HG03432 (cell line): Measurements from ENCODE around the gene UBXN7.
"Not testable (repeated sequence)": the region's sequence is repeated elsewhere in the genome, so short reads cannot be mapped to it uniquely, and the experiment has no call there.

Experiments used
- ATAC-seq: cut with Tn5 transposase; IDR thresholded peaks from one replicate; pipeline ENCODE4 v1.9.1; 2021; ENCODE audit warnings: mild to moderate bottlenecking, moderate library complexity; ENCODE audit not compliant: unreplicated experiment

UBXN7 gene

DNA sequence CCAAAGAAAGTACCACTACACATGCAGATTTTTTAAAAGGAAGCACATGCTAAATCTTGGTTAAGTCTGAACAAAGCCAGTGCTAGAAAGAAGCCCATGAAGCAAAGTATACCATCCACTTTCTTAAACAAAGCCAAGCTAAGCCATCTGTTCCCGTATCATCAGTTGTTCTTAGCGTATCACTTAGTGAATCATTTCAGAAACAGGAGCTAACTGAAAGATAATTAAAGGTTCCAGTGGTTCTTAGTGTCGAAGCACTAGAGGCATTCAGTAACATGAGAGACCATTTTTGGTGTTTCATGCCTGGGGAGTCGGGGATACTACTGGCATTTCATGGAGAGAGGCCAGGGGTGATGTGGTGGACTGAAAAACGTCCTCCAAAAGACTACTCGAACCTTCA is 12.8 kb downstream of the UBXN7 start:
- no peak for ATAC-seq

GRCh38 chr3:196418601-196419000 is 13.6 kb downstream of the UBXN7 start:
- no peak for ATAC-seq

- ATAC-seq, result no peak
Measured at GRCh38 chr3:196414469-196414868, 17.8 kb downstream of the UBXN7 start.

GRCh38 chr3:196412704-196413103 is 19.5 kb downstream of the UBXN7 start:
- peak; percentile 82 for ATAC-seq

- no peak for ATAC-seq
Measured at GRCh38 chr3:196409409-196409808, 22.8 kb downstream of the UBXN7 start.

DNA sequence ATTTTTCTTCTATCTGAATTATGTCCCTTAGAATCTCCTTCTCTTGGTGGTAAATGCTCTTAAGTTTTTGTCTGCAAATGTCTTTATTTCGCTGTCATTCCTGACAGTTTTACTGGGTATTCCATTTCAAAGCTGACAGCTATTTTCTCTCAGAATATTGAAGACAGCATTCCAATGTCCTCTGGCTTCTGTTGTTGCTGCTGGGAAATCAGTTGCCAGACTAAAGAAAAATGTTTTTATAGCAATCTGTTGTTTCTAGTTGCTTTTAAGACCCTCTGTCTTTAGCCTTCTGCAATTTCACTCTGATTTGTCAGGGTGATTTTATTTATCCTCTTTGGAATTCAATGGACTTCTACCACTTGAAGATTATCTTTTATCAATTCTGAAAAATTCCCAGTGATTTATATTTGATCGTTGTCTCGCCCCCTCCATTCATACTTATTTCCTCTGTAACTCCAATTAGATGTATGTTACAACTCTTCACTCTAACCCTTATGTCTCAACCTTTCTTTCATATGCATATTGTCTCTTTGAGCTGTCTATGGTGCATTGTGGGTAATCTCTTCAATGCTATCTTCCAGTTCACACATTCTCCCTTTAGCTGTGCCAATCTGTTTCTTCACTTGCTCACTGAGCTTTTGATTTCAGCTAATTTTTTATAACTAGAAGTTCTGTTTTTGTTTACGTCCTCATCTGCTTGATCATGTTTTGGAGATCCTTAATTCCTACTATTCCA is 23.5 kb downstream of the UBXN7 start:
- no peak for ATAC-seq

DNA sequence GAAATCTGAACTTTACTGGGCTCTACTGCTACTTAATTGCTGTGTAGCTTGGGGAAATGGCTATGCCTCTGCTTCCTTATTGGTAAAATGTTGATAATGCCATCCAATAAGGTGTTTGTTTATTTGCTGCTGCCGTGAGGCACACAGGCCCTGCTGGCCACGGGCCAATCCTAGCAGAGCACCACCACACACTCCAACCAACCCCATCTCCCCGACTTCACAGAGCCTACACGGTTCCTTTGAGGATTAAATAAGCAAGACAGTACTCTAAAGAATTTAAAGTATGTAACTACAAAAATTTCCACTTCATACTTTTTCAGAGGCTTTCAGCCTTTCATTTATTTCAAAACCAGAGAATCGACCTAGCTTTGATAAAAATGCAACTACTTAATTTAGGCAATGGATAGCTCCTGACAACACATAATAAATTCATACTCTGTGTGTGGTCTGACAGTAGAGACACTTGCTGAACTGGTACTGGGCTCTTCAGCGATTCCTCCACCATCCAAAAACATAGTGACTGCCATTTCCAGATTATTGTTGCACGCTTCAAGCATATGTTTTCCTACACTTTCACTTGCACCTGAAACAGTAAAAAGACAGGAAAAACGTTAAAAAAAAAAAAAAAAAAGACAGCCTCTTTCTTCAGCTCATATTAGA is 25.3 kb downstream of the UBXN7 start:
- ATAC-seq, result no peak

DNA sequence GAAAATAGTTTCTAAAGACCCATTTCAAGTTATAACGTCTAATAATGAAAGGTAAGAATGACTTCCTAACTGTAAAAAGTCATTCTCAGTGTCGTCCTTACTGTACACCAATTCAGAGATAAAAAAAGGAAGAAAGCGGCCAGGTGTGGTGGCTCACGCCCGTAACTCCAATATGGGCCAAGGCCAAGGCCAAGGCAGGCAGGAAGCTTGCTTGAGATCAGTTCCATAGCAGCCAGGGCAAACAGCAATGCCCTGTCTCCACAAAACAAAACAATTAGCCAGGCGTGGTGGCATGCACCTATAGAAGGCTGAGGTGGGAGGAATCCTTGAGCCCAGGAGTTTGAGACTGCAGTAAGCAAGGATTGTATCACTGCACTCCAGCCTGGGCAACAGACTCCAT is 31.9 kb downstream of the UBXN7 start:
- ATAC-seq, result no peak

DNA sequence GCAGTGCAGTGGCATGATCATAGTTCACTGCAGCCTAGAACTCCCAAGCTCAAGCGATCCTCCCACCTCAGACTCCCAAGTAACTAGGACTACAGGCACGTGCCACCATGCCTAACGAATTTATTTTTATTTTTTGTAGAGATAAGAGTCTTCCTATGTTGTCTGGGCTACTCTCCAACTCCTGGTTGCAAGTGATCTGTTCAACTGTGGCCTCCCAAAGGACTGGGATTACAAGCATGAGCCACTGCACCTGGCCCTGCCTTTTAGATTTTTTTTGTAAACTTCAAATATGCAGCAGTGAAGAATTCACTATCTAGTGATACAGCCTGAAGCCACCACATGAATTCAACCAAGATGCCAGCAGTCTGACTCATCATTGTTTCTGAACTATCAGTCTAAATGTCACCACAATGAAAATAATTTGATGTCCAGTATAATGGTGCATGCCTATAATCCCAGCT is 32.7 kb downstream of the UBXN7 start:
- no peak for ATAC-seq

DNA sequence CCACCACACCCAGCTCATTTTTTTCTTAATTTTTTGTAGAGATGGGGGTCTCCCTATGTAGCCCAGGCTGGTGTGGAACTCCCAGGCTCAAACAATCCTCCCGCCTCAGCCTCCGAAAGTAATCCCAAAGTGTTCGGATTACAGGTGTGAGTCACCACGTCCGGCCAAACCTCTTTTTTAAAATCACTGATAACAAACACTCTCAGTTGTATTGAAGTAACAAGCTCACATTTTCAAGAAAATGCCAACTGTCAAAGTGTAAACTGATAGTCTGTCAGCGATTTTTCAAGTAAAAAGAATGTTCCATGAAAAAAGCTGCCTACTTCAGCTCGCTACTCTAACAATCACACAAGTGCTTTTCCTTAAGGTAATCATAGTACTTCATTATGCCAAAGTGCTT is 33.4 kb downstream of the UBXN7 start:
- no peak for ATAC-seq

GRCh38 chr3:196397941-196398340 is 34.3 kb downstream of the UBXN7 start:
- no peak for ATAC-seq

GRCh38 chr3:196390116-196390515 is 42.1 kb downstream of the UBXN7 start:
- no peak for ATAC-seq

DNA sequence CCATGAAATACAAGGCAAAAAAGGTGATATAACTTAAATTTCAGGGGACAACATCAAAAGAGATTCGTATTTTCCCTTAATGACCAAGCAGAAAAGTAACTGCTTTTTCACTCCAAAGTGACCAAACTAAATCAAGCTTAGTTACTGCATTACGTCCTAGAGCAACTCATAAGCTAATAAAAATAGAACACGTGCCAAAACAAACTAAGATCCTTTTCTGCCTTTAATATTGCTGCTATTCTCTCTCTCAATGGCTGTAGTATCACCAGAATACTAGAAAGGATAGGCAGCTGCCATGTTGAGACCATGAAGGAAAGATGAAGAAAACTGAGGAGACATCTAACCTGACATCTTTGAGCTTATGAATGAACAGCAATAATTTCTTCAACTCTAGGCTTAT is 43.3 kb downstream of the UBXN7 start:
- no peak for ATAC-seq

DNA sequence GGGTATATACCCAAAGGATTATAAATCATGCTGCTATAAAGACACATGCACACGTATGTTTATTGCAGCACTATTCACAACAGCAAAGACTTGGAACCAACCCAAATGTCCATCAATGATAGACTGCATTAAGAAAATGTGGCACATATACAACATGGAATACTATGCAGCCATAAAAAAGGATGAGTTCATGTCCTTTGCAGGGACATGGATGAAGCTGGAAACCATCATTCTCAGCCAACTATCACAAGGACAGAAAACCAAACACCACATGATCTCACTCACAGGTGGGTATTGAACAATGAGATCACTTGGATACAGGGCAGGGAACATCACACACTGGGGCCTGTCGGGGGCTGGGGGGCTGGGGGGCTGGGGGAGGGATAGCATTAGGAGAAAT is 44.3 kb downstream of the UBXN7 start:
- ATAC-seq, result not testable (repeated sequence)

- not testable (repeated sequence) for ATAC-seq
Measured at GRCh38 chr3:196386797-196387196, 45.4 kb downstream of the UBXN7 start.

GRCh38 chr3:196386034-196386433 is 46.2 kb downstream of the UBXN7 start:
- ATAC-seq, result not testable (repeated sequence)

DNA sequence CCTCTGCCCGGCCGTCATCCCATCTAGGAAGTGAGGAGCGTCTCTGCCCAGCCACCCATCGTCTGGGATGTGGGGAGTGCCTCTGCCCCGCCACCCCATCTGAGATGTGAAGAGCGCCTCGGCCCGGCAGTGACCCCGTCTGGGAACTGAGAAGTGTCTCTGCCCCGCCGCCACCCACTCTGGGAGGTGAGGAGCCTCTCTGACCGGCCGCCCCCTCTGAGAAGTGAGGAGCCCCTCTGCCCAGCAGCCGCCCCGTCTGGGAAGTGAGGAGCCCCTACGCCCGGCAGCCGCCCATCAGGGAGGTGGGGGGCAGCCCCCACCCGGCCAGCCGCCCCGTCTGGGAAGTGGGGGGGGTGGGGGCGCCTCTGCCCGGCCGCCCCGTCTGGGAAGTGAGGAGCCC is 46.8 kb downstream of the UBXN7 start:
- not testable (repeated sequence) for ATAC-seq

GRCh38 chr3:196378146-196378841 is 53.9 kb downstream of the UBXN7 start:
- ATAC-seq, result no peak

DNA sequence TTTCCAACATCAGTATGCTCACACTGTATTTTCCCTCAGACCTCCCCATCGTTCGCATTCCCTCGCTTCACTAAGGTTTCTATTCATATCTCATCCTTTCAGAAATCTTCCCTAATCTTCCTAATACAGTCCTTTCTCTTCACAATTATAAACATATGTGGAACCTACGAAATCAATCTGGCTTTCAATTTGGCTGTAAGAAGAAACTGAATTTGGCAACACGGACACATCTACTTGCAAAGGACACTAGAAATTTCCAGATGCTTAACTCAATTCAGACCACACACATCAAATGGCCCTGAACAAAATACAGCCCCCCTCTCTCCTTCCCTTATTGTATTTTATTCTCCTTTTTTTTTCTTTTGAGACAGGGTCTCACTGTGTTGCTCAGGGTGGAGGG is 54.9 kb downstream of the UBXN7 start:
- no peak for ATAC-seq

DNA sequence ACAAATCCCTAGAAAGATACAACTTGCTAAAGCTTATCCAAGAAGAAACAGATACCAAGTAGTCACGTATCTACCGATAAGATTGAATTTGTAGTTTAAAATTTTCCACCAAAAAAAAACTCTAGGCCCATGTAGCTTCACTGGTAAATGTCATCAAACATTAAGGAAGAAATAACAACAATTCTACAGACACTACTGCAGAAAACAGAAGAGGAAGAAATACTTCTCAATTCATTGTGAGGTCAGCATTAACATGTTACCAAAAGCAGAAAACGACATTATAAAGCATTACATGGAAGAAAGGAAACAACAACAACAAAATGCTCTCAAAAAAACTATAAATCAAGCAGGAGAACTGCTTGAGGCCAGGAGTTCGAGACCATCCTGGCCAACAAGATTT is 66.5 kb downstream of the UBXN7 start:
- no peak for ATAC-seq

GRCh38 chr3:196360586-196360985 is 71.6 kb downstream of the UBXN7 start:
- ATAC-seq, result no peak

DNA sequence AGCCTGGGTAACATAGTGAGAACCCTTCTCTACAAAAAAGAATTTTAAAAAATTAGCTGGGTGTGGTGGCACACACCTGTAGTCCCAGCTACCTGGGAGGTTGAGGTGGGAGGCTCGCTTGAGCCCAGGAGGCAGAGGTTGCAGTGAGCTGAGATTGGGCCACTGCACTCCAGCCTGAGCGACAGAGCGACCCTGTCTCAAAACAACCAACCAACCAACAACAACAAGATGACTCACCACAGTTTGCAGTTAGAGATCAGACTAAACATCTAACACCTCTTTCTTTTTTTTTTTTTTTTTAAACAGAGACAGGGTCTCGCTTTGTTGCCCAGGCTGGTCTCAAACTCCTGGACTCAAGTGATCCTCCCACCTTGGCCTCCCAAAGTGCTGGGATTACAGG is 73.7 kb downstream of the UBXN7 start:
- ATAC-seq, result not testable (repeated sequence)
